Neutrophil (primary cell): ENCODE data around the gene MIXL1.

Experiments
- H3K27ac ChIP-seq: fragments of 200-600 bp; sonication (generic); 2 replicates; pipeline ENCODE4 v1.5.1; 2016; ENCODE audit warnings: mild to moderate bottlenecking, moderate library complexity
- H3K27me3 ChIP-seq: fragments of 200-600 bp; sonication (generic); 2 replicates; pipeline ENCODE4 v1.6.0; 2016; ENCODE audit warnings: mild to moderate bottlenecking
- H3K36me3 ChIP-seq: fragments of 200-600 bp; sonication (generic); 2 replicates; pipeline ENCODE4 v1.5.1; 2017
- H3K4me1 ChIP-seq, 2 experiments: fragments of 200-600 bp in 1 of 2; sonication (generic) in 1 of 2; 1 replicate in 1 of 2; 2 replicates in 1 of 2; pipeline versions ENCODE4 v1.5.1 to v1.6.1; 2013 to 2016; ENCODE audit warnings: low read depth in 1 of 2, low read length in 1 of 2, mild to moderate bottlenecking in 1 of 2, moderate library complexity in 1 of 2; ENCODE audit not compliant: control insufficient read depth in 1 of 2, insufficient read depth in 1 of 2
- H3K4me3 ChIP-seq, 2 experiments: fragments of 200-600 bp in 1 of 2; sonication (generic) in 1 of 2; 1 replicate in 1 of 2; 2 replicates in 1 of 2; pipeline ENCODE4 v1.5.1; 2013 to 2016; ENCODE audit warnings: low read depth in 1 of 2, low read length in 1 of 2, mild to moderate bottlenecking in 1 of 2, moderate library complexity in 1 of 2
- H3K9me3 ChIP-seq: fragments of 200-600 bp; sonication (generic); 2 replicates; pipeline ENCODE4 v1.5.1; 2016
- CTCF ChIP-seq: fragments of 200-600 bp; sonication (generic); IDR thresholded peaks from 2 replicates; pipeline ENCODE4 v1.5.1; 2016; ENCODE audit warnings: antibody characterized with exemption

MIXL1 gene

GRCh38 chr1:226215239-226215638 lies 8.2 kb upstream of the MIXL1 start:
- Histone ChIP-seq H3K27me3 (peaks cover 16% of the 10 kb centered on the region), H3K4me1 (no peaks in the 10 kb centered on the region), H3K27ac (no peak overlapping the region), H3K36me3 (no peaks in the 10 kb centered on the region), H3K4me3 (no peak overlapping the region), H3K9me3 (no peaks in the 10 kb centered on the region)
- no peak for TF ChIP-seq CTCF

GRCh38 chr1:226216056-226216455 lies 7.4 kb upstream of the MIXL1 start:
- Histone ChIP-seq H3K27me3 (peaks cover 24% of the 10 kb centered on the region), H3K27ac (no peak overlapping the region), H3K4me3 (no peak overlapping the region), H3K9me3 (no peaks in the 10 kb centered on the region), H3K4me1 (no peaks in the 10 kb centered on the region), H3K36me3 (no peaks in the 10 kb centered on the region)
- no peak for TF ChIP-seq CTCF

GRCh38 chr1:226217273-226217672 lies 6.2 kb upstream of the MIXL1 start:
- TF ChIP-seq CTCF, result no peak
- no peak overlapping the region for H3K27ac ChIP-seq
- no peaks in the 10 kb centered on the region for H3K36me3 ChIP-seq
- H3K9me3 ChIP-seq, result no peaks in the 10 kb centered on the region
- H3K27me3 ChIP-seq, result peaks cover 36% of the 10 kb centered on the region
- H3K4me1 ChIP-seq, result no peaks in the 10 kb centered on the region
- H3K4me3 ChIP-seq, result no peak overlapping the region

- no peak for TF ChIP-seq CTCF
- H3K4me1 ChIP-seq, result peaks cover 6 to 11% of the 10 kb centered on the region in 2 experiments
- peaks cover 69% of the 10 kb centered on the region for H3K27me3 ChIP-seq
- H3K27ac ChIP-seq, result no peak overlapping the region
- H3K9me3 ChIP-seq, result no peaks in the 10 kb centered on the region
- no peak overlapping the region for H3K4me3 ChIP-seq
- H3K36me3 ChIP-seq, result no peaks in the 10 kb centered on the region
Observed at GRCh38 chr1:226220473-226221189, 2.8 kb upstream of the MIXL1 start.

GRCh38 chr1:226222686-226223085 lies 778 bp upstream of the MIXL1 start:
- TF ChIP-seq CTCF, result no peak
- Histone ChIP-seq H3K36me3 (no peaks in the 10 kb centered on the region), H3K4me1 (peaks cover 6 to 11% of the 10 kb centered on the region in 2 experiments), H3K4me3 (no peak overlapping the region), H3K27ac (no peak overlapping the region), H3K27me3 (peaks cover 72% of the 10 kb centered on the region), H3K9me3 (no peaks in the 10 kb centered on the region)
